HEK293 (cell line): Measurements from ENCODE around the gene SIX3.

ENCODE experiments used
- CTCF ChIA-PET: fragments of 350-600 bp; formaldehyde crosslinking; extraction: SDS; loops from one replicate; lab custom pipeline; 2021; ENCODE audit warnings: antibody characterized with exemption; lab: Yijun Ruan, JAX
- POLR2A ChIA-PET: fragments of 300-600 bp; formaldehyde crosslinking; extraction: SDS; loops from one replicate; lab custom pipeline; 2020; ENCODE audit warnings: antibody characterized with exemption, inconsistent platforms; lab: Yijun Ruan, JAX
- H3K27ac ChIP-seq: fragments of 200-500 bp; sonication (Bioruptor generic); 2 replicates; pipeline ENCODE4 v1.5.1; 2014; ENCODE audit warnings: low read depth, low read length, control low read depth, inconsistent platforms; ENCODE audit errors: extremely low read depth
- H3K36me3 ChIP-seq, 2 experiments: fragments of 200-500 bp in 1 of 2; sonication (Bioruptor generic) in 1 of 2; 1 replicate in 1 of 2; 2 replicates in 1 of 2; pipeline ENCODE4 v1.5.1; 2014 to 2017; ENCODE audit warnings: inconsistent platforms in 2 of 2, low read length in 2 of 2; ENCODE audit not compliant: control insufficient read depth in 2 of 2, insufficient read depth in 1 of 2
- H3K4me1 ChIP-seq: fragments of 200-500 bp; sonication (Bioruptor generic); 2 replicates; pipeline ENCODE4 v1.5.1; 2014; ENCODE audit warnings: mild to moderate bottlenecking, low read length, inconsistent platforms; ENCODE audit not compliant: control insufficient read depth, insufficient read depth
- H3K4me3 ChIP-seq: 2 replicates; pipeline ENCODE4 v1.5.1; 2011; ENCODE audit warnings: low read depth, mild to moderate bottlenecking, control low read depth, low read length, moderate library complexity
- H3K9me3 ChIP-seq: fragments of 200-500 bp; sonication (Bioruptor generic); 2 replicates; pipeline ENCODE4 v1.5.1; 2014; ENCODE audit warnings: low read depth, low read length, inconsistent platforms; ENCODE audit not compliant: control insufficient read depth, insufficient read depth
- ELK4 ChIP-seq: IDR thresholded peaks from 2 replicates; pipeline ENCODE4 v1.6.1; 2011; ENCODE audit warnings: mild to moderate bottlenecking, low read depth, low read length, borderline replicate concordance
- FEZF1 ChIP-seq: fragments of 450-650 bp; formaldehyde crosslinking; IDR thresholded peaks from 2 replicates; pipeline ENCODE4 v1.5.1; 2016; ENCODE audit warnings: missing biosample characterization, missing genetic modification characterization
- GLIS2 ChIP-seq: fragments of 450-650 bp; formaldehyde crosslinking; IDR thresholded peaks from 2 replicates; pipeline ENCODE4 v1.5.1; 2016; ENCODE audit warnings: missing biosample characterization, missing genetic modification characterization
- MEIS1 ChIP-seq: sonication (generic); formaldehyde crosslinking; IDR thresholded peaks from 2 replicates; pipeline ENCODE4 v1.8.1; 2022; ENCODE audit warnings: missing genetic modification reagents, mild to moderate bottlenecking, borderline replicate concordance
- PRDM10 ChIP-seq: fragments of 450-650 bp; formaldehyde crosslinking; IDR thresholded peaks from 2 replicates; pipeline ENCODE4 v1.5.1; 2016; ENCODE audit warnings: missing biosample characterization, missing genetic modification characterization
- PRDM6 ChIP-seq: fragments of 450-650 bp; formaldehyde crosslinking; IDR thresholded peaks from 2 replicates; pipeline ENCODE4 v1.5.1; 2017; ENCODE audit warnings: missing biosample characterization, missing genetic modification characterization
- SCRT2 ChIP-seq: fragments of 450-650 bp; formaldehyde crosslinking; IDR thresholded peaks from 2 replicates; pipeline ENCODE4 v1.5.1; 2016; ENCODE audit warnings: missing biosample characterization, missing genetic modification characterization
- SP3 ChIP-seq: fragments of 450-650 bp; formaldehyde crosslinking; IDR thresholded peaks from 2 replicates; pipeline ENCODE4 v1.5.1; 2016; ENCODE audit warnings: missing biosample characterization, missing genetic modification characterization
- WT1 ChIP-seq: fragments of 450-650 bp; formaldehyde crosslinking; IDR thresholded peaks from 2 replicates; pipeline ENCODE4 v1.5.1; 2016; ENCODE audit warnings: missing biosample characterization, missing genetic modification characterization
- ZBTB11 ChIP-seq: fragments of 450-650 bp; formaldehyde crosslinking; conservative IDR thresholded peaks from 2 replicates; pipeline ENCODE4 v1.5.1; 2016; ENCODE audit warnings: low read depth, missing biosample characterization, missing genetic modification characterization
- ZNF26 ChIP-seq: fragments of 450-650 bp; formaldehyde crosslinking; IDR thresholded peaks from 2 replicates; pipeline ENCODE4 v1.5.1; 2016; ENCODE audit warnings: missing biosample characterization, missing genetic modification characterization
- ZNF350 ChIP-seq: fragments of 450-650 bp; formaldehyde crosslinking; IDR thresholded peaks from 2 replicates; pipeline ENCODE4 v1.5.0; 2017; ENCODE audit warnings: missing biosample characterization, mild to moderate bottlenecking, missing genetic modification characterization
- ZNF391 ChIP-seq: fragments of 450-650 bp; formaldehyde crosslinking; IDR thresholded peaks from 2 replicates; pipeline ENCODE4 v1.5.1; 2016; ENCODE audit warnings: low read depth, missing biosample characterization, missing genetic modification characterization, borderline replicate concordance
- ZNF488 ChIP-seq: fragments of 450-650 bp; formaldehyde crosslinking; IDR thresholded peaks from 2 replicates; pipeline ENCODE4 v1.5.1; 2016; ENCODE audit warnings: missing biosample characterization, missing genetic modification characterization
- ZNF501 ChIP-seq: fragments of 450-650 bp; formaldehyde crosslinking; IDR thresholded peaks from 2 replicates; pipeline ENCODE4 v1.5.1; 2016; ENCODE audit warnings: missing biosample characterization, missing genetic modification characterization
- ZNF529 ChIP-seq: fragments of 450-650 bp; formaldehyde crosslinking; IDR thresholded peaks from 2 replicates; pipeline ENCODE4 v1.5.1; 2017; ENCODE audit warnings: missing genetic modification characterization, missing biosample characterization; ENCODE audit not compliant: insufficient replicate concordance
- ZNF558 ChIP-seq: fragments of 450-650 bp; formaldehyde crosslinking; IDR thresholded peaks from 2 replicates; pipeline ENCODE4 v1.5.1; 2016; ENCODE audit warnings: missing biosample characterization, missing genetic modification characterization
- ZNF561 ChIP-seq: fragments of 450-650 bp; IDR thresholded peaks from 2 replicates; pipeline ENCODE4 v1.5.1; 2018; ENCODE audit warnings: missing biosample characterization, missing genetic modification characterization, borderline replicate concordance
- ZSCAN4 ChIP-seq: fragments of 450-650 bp; formaldehyde crosslinking; IDR thresholded peaks from 2 replicates; pipeline ENCODE4 v1.5.1; 2017; ENCODE audit warnings: missing biosample characterization, missing genetic modification characterization

SIX3 gene

GRCh38 chr2:44932079-44932478 lies 9.4 kb upstream of the SIX3 start:
- H3K9me3 ChIP-seq, result no peaks in the 10 kb centered on the region
- CTCF ChIA-PET, result interaction anchor here (1.0 kb wide), 1 partner anchor 453 kb away, joined by 3 read pairs; no protein-coding TSS in a partner anchor
- H3K4me3 ChIP-seq, result no peak overlapping the region
- H3K4me1 ChIP-seq, result no peaks in the 10 kb centered on the region
- POLR2A ChIA-PET, result no interaction called here
- no peak overlapping the region for H3K27ac ChIP-seq
- no peaks in the 10 kb centered on the region for H3K36me3 ChIP-seq
- TF ChIP-seq GLIS2 (no peak), FEZF1 (tag by site-specific recombination) (no peak), ZNF529 (tag by site-specific recombination) (no peak)

- no peak overlapping the region for H3K4me3 ChIP-seq
- H3K36me3 ChIP-seq, result no peaks in the 10 kb centered on the region
- H3K9me3 ChIP-seq, result no peaks in the 10 kb centered on the region
- ChIA-PET CTCF (interaction anchor here (1.0 kb wide), 1 partner anchor 454 kb away, joined by 3 read pairs; no protein-coding TSS in a partner anchor), POLR2A (no interaction called here)
- H3K4me1 ChIP-seq, result no peaks in the 10 kb centered on the region
- H3K27ac ChIP-seq, result no peak overlapping the region
- TF ChIP-seq ZSCAN4 (tag by site-specific recombination), result no peak
- no peak for TF ChIP-seq ZNF561 (tag by site-specific recombination)
- TF ChIP-seq PRDM10 (tag by site-specific recombination), result no peak
- TF ChIP-seq ZBTB11 (tag by site-specific recombination), result no peak
- no peak for TF ChIP-seq ZNF488 (tag by site-specific recombination)
- TF ChIP-seq ZNF558 (tag by site-specific recombination), result no peak
- no peak for TF ChIP-seq SP3 (tag by site-specific recombination)
- TF ChIP-seq PRDM6 (tag by site-specific recombination), result no peak
- TF ChIP-seq ZNF501, result no peak
- TF ChIP-seq ZNF391 (tag by site-specific recombination), result no peak
- TF ChIP-seq WT1, result no peak
- no peak for TF ChIP-seq ELK4
- TF ChIP-seq ZNF350 (tag by site-specific recombination), result no peak
- no peak for TF ChIP-seq ZNF26 (tag by site-specific recombination)
- TF ChIP-seq MEIS1, result no peak
- no peak for TF ChIP-seq SCRT2 (tag by site-specific recombination)
Observed at GRCh38 chr2:44932564-44933392, 8.7 kb upstream of the SIX3 start.
